HG03135 (cell line): Measurements from ENCODE around the gene PSEN1.

ENCODE experiments used
- ATAC-seq: cut with Tn5 transposase; IDR thresholded peaks from one replicate; pipeline ENCODE4 v1.9.1; 2021; ENCODE audit warnings: mild to moderate bottlenecking, moderate library complexity; ENCODE audit not compliant: unreplicated experiment

The PSEN1 gene

GRCh38 chr14:73237786-73238423 lies 101.6 kb downstream of the PSEN1 start:
- no peak for ATAC-seq

- ATAC-seq = no peak
These were observed 102.1 kb downstream of the PSEN1 start for GRCh38 chr14:73238424-73238852.

DNA sequence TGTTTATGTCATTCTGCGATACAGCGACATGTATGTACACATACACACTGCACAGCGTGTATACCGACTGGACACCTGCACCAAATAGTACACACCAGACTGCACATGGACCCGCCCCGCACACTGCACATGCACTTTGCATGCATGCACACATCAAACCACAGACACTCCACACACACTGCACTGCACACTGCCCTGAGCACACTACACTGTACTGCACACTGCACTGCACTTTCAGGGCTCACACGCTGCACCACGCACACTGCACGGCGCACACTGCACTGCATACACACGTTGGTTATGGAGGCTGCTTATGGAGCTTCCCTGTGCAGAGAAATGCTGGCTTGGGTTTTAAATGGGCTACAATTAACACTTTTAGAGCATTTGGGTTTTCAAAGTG lies 102.6 kb downstream of the PSEN1 start:
- ATAC-seq = no peak

GRCh38 chr14:73239393-73240241 lies 103.3 kb downstream of the PSEN1 start:
- ATAC-seq = no peak

DNA sequence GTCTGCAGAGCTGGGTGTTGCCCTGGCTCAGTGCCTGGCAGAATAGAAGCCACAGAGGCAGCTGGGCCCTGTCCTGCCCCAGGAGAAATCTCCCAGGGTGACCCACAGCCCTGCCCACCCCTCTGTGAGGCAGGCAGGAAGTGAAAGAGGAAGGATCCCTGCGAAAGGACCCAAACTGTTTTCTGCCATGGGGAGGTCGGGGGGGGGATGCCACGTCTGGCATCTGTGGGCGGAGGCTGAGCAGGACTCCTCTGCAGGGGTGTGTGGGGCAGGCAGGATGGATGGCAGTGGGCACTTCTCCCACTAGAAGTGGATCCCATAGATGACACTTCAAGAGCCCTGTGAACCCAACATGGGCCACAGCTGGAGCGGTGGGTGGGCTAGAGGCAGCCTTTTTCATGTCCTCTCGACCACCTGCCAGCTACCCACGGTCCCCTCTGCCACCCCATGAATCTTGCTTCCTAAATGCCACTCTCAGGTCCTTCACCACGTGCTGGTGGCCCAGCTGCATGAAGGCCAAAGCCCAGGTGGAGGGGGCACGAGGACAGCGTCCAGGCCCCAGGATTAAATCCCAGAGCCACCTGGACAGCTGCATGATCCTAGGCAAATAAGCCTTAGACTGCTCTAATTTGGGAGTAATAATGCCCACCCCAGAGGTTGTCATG lies 104.6 kb downstream of the PSEN1 start:
- no peak for ATAC-seq

- ATAC-seq = no peak
These were observed 105.3 kb downstream of the PSEN1 start for GRCh38 chr14:73241481-73242165.

GRCh38 chr14:73242357-73242901 lies 106.1 kb downstream of the PSEN1 start:
- no peak for ATAC-seq

- ATAC-seq = no peak
These were observed 107.0 kb downstream of the PSEN1 start for GRCh38 chr14:73243341-73243740.

DNA sequence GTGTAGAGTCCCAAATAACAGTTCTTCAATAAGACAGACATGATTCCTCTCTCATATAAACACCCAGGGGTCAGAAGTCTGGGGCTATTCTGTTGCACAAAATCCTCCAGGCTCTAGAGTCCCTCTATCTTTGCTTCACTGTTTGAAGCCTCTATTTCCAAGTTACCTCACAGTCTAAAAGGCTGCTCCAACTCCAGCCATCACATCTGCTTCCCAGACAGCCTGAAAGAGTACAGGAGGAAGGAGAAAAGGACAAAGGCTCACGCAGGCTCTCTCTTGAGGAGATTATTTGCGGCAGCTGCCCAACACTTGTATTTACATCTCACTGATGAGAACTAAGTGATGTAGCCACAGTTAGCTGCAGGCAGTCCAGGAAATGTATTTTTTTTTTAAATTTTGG lies 107.4 kb downstream of the PSEN1 start:
- ATAC-seq = no peak

DNA sequence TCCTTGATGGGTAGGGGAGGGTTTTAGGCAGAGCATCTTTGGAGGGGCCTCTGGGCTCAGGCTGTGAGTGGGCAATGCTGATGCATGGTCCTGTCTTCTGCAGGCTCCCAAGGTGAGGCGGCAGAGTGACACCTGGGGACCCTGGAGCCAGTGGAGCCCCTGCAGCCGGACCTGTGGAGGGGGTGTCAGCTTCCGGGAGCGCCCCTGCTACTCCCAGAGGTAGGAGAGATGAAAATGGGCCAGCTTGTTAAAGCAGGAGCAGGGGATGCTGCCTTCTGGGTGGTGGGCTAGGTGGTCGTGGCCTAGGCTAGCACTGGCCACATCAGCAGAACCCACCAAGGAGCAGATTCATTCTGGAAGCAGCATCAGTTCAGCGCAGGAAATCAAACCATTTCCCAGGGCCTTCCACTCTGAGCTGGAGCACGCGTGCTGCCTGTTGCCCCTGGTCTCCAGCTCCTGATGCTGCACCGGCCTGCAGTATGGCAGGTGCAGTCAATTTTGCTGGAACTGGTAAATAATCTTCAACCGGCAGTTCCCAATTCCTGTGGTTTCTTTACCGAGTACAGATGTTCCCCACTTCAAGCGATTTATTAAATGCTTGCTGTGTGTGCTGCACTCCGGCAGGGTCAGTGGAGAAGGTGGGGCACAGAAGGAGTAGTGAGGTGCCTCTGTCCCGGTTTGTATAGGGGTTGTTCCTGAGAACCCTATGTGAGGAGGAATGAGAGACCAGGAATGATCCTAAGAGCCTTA lies 108.4 kb downstream of the PSEN1 start:
- no peak for ATAC-seq

- ATAC-seq = no peak
These were observed 109.4 kb downstream of the PSEN1 start for GRCh38 chr14:73245480-73246325.

GRCh38 chr14:73246387-73247150 lies 110.3 kb downstream of the PSEN1 start:
- no peak for ATAC-seq

DNA sequence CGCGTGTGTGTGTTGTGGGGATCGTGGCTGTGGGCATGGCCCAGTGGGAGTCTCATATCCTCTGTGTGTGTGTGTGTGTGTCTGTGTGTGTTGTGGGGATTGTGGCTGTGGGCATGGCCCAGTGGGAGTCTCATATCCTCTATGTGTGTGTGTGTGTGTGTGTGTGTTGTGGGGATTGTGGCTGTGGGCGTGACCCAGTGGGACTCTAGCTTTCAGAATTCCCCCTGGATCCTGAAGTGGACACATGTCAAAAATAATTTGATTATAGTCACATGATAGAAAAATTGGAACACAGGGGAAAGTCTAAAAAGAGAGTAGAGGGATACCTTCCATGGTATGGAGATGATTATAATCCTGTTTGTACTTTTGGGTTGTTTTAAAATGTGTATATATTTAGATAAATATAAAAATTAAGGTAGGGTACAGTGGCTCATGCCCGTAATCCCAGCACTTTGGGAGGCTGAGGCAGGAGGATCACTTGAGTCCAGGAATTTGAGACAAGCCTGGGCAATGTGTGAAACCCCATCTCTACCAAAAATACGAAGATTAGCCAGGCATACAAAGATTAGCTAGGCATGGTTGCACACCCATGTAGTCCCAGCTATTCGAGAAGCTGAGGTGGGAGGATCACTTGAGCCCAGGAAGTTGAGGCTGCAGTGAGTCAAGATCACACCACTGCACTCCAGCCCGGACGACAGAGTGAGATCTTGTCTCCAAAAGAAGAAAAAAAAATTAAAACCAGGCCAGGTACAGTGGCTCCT lies 112.0 kb downstream of the PSEN1 start:
- no peak for ATAC-seq

DNA sequence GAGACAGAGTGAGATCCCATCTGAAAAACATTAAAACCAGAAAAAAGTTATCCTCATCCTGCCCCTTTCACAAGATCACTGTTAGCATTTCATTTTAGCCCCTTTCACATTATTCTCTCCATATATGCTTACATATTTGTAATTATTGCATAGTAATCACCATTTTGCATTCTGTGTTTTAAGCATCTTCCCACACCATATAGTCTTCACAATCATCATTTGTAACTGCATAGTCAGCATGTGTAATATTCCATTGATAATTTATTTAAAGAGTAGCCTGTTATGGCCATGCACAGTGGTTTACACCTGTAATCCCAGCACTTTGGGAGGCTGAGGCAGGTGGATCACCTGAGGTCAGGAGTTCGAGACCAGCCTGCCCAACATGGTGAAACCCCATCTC lies 112.8 kb downstream of the PSEN1 start:
- no peak for ATAC-seq

- no peak for ATAC-seq
These were observed 113.4 kb downstream of the PSEN1 start for GRCh38 chr14:73249564-73250316.

DNA sequence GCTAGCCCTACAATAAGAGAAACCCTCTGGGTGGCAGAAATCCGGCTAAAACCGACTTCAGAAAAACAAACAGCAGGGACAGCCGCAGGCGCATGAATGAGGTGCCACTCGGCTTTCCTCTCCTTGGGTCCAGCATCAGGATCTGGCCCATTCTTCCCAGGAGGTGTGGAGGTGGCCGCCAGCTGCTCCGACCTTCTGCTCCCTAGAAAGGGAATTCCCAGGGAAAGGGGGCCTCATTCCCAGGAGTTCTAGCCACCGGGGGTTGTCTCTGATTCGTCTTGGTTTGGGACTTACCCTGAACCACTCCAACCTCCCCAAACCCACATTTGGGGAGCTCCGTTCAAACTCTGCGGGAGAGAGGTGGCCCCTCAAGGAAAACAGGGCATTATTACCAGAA lies 114.0 kb downstream of the PSEN1 start:
- no peak for ATAC-seq
